Tibial nerve (tissue), 4 donors: Measurements from ENCODE around the gene SLC17A9. TPM values are rescaled to one million over a fixed set of nuclear protein-coding genes. Genes with fewer than 3 reads are reported as not detected.

Experiments used
- DNase-seq, 2 donors: peaks; one replicate each; pipeline ENCODE4 v3.0.0-alpha.2; 2019; ENCODE audit warnings: low spot score in 2 of 2
- H3K27ac ChIP-seq, 4 donors: fragments of 200-600 bp; sonication (generic) in 3 of 4; one replicate each; pipeline ENCODE4 v1.5.1; 2017 to 2019; ENCODE audit warnings: mild to moderate bottlenecking in 1 of 4
- H3K27me3 ChIP-seq, 2 donors: fragments of 200-600 bp; sonication (generic) in 1 of 2; one replicate each; pipeline versions ENCODE4 v1.5.1 to v1.6.0; 2017 to 2019
- H3K36me3 ChIP-seq, 3 donors: fragments of 200-600 bp; sonication (generic); one replicate each; pipeline ENCODE4 v1.5.1; 2018 to 2019
- H3K4me1 ChIP-seq, 4 donors: fragments of 200-600 bp; sonication (generic) in 3 of 4; one replicate each; pipeline ENCODE4 v1.5.1; 2017 to 2019
- H3K4me3 ChIP-seq, 4 donors: fragments of 200-600 bp; sonication (generic) in 3 of 4; one replicate each; pipeline ENCODE4 v1.5.1; 2017 to 2019; ENCODE audit warnings: mild to moderate bottlenecking in 1 of 4, moderate library complexity in 1 of 4
- H3K9me3 ChIP-seq, 4 donors: fragments of 200-600 bp; sonication (generic) in 3 of 4; one replicate each; pipeline ENCODE4 v1.5.1; 2017 to 2019
- EP300 ChIP-seq, 2 donors: sonication (generic); formaldehyde crosslinking; IDR thresholded peaks; one replicate each; pipeline ENCODE4 v1.6.1; 2017; ENCODE audit warnings: antibody characterized with exemption in 2 of 2, mild to moderate bottlenecking in 1 of 2
- POLR2A ChIP-seq, 2 donors: fragments of 450-650 bp; IDR thresholded peaks; one replicate each; pipeline ENCODE4 v1.6.1; 2017; ENCODE audit warnings: antibody characterized with exemption in 2 of 2, mild to moderate bottlenecking in 2 of 2, moderate library complexity in 2 of 2
- WGBS, 2 donors: methylation state at CpG; one replicate each; pipeline ENCODE4 v1.1.5; 2018; 5-methylcytosine and 5-hydroxymethylcytosine counted together
- total RNA-seq, 4 donors: library from RNA; depleted of rRNA; stranded (reverse); fragments of >200 nt; gene quantifications; one replicate each; pipeline ENCODE4 v1.1.0, GENCODE V29; 2016
- TF ChIP-seq, protein P1 (sequence below), 5 experiments: fragments of 200-600 bp in 3 of 5; fragments of 450-650 bp in 2 of 5; sonication (generic) in 3 of 5; IDR thresholded peaks; one replicate each; pipeline ENCODE4 v1.5.1; 2016 to 2019; ENCODE audit warnings: antibody characterized with exemption in 5 of 5, mild to moderate bottlenecking in 3 of 5, moderate library complexity in 2 of 5

The SLC17A9 gene
- total RNA-seq, 4 donors from 2014 or later = 3.9 to 13.5 (median 4.5) TPM

DNA sequence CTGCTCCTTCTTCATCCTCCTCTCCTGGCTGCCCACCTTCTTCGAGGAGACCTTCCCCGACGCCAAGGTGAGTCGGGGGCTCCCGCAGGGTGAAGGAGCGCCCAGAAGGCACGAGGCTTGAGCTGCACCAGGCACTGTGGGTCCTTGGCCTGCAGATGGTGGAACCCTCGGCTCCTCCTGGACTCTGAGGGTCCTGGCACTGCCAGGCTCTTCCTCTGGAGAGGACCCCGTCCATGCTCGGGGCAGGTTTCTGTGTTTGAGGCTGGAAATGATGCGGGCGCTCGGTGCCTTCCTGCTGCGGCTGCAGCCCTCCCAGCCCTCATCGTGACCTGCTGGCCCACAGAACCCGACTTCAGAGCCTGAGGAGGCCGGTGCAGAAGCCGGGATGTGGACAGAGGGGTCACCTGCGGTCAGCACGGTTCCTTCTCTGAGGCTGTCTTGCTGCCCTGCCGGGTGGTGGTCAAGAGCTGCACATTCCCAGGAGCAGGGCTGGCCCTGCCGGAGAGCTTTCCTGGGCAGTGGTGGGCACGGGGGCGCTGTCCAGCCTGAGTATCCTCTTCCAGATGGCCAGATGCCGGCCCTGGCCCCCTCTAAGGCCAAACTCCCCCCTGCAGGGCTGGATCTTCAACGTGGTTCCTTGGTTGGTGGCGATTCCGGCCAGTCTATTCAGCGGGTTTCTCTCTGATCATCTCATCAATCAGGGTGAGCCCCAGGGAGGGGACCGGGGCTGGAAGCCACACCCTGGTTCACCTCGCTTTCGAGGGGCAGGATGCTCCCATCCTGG is 11.3 kb downstream of the SLC17A9 start:
- no peaks in the 10 kb centered on the region for H3K4me1 ChIP-seq
- TF ChIP-seq, protein P1, sequence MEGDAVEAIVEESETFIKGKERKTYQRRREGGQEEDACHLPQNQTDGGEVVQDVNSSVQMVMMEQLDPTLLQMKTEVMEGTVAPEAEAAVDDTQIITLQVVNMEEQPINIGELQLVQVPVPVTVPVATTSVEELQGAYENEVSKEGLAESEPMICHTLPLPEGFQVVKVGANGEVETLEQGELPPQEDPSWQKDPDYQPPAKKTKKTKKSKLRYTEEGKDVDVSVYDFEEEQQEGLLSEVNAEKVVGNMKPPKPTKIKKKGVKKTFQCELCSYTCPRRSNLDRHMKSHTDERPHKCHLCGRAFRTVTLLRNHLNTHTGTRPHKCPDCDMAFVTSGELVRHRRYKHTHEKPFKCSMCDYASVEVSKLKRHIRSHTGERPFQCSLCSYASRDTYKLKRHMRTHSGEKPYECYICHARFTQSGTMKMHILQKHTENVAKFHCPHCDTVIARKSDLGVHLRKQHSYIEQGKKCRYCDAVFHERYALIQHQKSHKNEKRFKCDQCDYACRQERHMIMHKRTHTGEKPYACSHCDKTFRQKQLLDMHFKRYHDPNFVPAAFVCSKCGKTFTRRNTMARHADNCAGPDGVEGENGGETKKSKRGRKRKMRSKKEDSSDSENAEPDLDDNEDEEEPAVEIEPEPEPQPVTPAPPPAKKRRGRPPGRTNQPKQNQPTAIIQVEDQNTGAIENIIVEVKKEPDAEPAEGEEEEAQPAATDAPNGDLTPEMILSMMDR (IDR thresholded peaks at IDR 0.05) = no peak
- TF ChIP-seq POLR2A (IDR thresholded peaks at IDR 0.05) (no peak), EP300 (IDR thresholded peaks at IDR 0.05) (no peak)
- no peak overlapping the region for H3K4me3 ChIP-seq
- H3K27ac ChIP-seq = no peak overlapping the region
- peaks cover 0 to 37% (median 0%) of the 10 kb centered on the region in 3 donors for H3K36me3 ChIP-seq
- WGBS, 2 donors = 81 to 85% methylated on average over 22 to 26 of the region's 32 CpGs
- no peaks in the 10 kb centered on the region for H3K9me3 ChIP-seq
- H3K27me3 ChIP-seq = no peaks in the 10 kb centered on the region
- no peak for DNase-seq

- no peaks in the 10 kb centered on the region for H3K4me1 ChIP-seq
- WGBS, 2 donors = 62 to 66% methylated on average over 20 of the region's 20 CpGs
- no peak overlapping the region for H3K27ac ChIP-seq
- H3K36me3 ChIP-seq = peaks cover 0 to 37% (median 0%) of the 10 kb centered on the region in 3 donors
- H3K27me3 ChIP-seq = peaks cover 0 to 4% of the 10 kb centered on the region in 2 donors
- H3K9me3 ChIP-seq = no peaks in the 10 kb centered on the region
- TF ChIP-seq POLR2A (IDR thresholded peaks at IDR 0.05) = no peak
- no peak for TF ChIP-seq EP300 (IDR thresholded peaks at IDR 0.05)
- TF ChIP-seq, protein P1 (IDR thresholded peaks at IDR 0.05) = no peak
- no peak for DNase-seq
- no peak overlapping the region for H3K4me3 ChIP-seq
Observed at GRCh38 chr20:62964700-62965099, 12.2 kb downstream of the SLC17A9 start.

DNA sequence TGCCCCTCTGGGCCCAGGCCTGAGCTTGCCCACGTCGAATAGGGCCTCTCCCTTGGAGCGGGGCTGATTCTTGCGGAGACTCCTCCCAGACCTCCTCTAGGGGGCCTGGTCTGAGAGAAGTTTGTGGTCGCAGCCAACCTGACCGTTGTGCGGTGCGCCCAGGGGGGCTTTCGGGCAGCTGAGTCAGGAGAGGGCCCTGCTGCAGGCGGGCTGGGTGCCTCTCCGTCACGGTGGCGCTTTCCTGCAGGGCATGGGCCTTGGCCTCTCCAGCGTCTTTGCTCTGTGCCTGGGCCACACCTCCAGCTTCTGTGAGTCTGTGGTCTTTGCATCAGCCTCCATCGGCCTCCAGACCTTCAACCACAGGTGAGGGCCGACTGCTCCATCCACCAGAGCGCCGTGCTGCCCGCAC is 12.9 kb downstream of the SLC17A9 start:
- TF ChIP-seq, protein P1 (IDR thresholded peaks at IDR 0.05) = no peak
- TF ChIP-seq POLR2A (IDR thresholded peaks at IDR 0.05) (no peak), EP300 (IDR thresholded peaks at IDR 0.05) (no peak)
- Histone ChIP-seq H3K9me3 (no peaks in the 10 kb centered on the region), H3K36me3 (peaks cover 0 to 37% (median 0%) of the 10 kb centered on the region in 3 donors), H3K27ac (no peak overlapping the region), H3K27me3 (peaks cover 0 to 10% of the 10 kb centered on the region in 2 donors), H3K4me1 (no peaks in the 10 kb centered on the region), H3K4me3 (no peak overlapping the region)
- no peak for DNase-seq
- WGBS, 2 donors = 79 to 81% methylated on average over 10 to 17 of the region's 19 CpGs

DNA sequence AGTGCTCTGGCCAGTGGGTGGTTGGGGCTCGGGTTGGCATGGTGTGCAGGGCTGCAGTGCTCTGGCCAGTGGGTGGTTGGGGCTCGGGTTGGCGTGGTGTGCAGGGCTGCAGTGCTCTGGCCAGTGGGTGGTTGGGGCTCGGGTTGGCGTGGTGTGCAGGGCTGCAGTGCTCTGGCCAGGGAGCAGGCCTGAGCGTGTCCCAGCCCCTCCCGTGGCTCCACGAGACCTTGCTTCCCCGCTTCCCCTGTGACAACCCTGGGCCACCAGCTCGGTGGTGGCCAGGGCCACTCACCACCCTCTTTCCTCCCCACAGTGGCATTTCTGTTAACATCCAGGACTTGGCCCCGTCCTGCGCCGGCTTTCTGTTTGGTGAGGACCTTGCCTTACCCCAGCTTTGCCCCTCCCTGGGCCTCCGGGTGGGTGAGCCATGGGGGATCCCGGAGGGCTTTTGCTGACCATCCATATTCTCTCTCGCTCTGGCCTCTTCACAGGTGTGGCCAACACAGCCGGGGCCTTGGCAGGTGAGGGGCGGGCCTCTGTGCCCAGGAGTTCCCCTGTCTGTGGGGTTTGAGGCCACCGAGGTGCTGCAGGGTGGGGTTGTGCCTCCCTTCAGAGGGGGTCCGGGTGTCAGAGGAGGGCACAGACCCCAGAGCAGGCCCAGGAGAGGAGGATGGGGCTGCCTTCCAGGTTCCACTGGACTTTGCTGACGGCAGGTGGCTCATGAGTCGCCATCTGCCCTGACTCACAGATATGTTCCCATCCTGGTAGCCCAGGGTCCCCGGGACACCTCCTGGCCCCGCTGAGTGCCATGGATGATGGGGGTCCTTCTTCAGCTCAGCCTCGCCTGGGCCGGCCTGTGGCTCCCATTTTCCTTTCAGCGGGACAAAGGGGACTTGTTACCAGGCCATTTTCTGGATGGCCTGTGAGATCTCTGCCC is 14.0 kb downstream of the SLC17A9 start:
- Histone ChIP-seq H3K4me3 (no peak overlapping the region), H3K27ac (no peak overlapping the region), H3K4me1 (no peaks in the 10 kb centered on the region), H3K27me3 (peaks cover 0 to 22% of the 10 kb centered on the region in 2 donors), H3K9me3 (no peaks in the 10 kb centered on the region), H3K36me3 (peaks cover 0 to 37% (median 0%) of the 10 kb centered on the region in 3 donors)
- no peak for DNase-seq
- WGBS, 2 donors = 92 to 94% methylated on average over 16 to 22 of the region's 27 CpGs
- no peak for TF ChIP-seq EP300 (IDR thresholded peaks at IDR 0.05)
- TF ChIP-seq, protein P1 (IDR thresholded peaks at IDR 0.05) = no peak
- no peak for TF ChIP-seq POLR2A (IDR thresholded peaks at IDR 0.05)
